ENCODE results near the gene PYGM.

- TF ChIP-seq, protein P1, sequence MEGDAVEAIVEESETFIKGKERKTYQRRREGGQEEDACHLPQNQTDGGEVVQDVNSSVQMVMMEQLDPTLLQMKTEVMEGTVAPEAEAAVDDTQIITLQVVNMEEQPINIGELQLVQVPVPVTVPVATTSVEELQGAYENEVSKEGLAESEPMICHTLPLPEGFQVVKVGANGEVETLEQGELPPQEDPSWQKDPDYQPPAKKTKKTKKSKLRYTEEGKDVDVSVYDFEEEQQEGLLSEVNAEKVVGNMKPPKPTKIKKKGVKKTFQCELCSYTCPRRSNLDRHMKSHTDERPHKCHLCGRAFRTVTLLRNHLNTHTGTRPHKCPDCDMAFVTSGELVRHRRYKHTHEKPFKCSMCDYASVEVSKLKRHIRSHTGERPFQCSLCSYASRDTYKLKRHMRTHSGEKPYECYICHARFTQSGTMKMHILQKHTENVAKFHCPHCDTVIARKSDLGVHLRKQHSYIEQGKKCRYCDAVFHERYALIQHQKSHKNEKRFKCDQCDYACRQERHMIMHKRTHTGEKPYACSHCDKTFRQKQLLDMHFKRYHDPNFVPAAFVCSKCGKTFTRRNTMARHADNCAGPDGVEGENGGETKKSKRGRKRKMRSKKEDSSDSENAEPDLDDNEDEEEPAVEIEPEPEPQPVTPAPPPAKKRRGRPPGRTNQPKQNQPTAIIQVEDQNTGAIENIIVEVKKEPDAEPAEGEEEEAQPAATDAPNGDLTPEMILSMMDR (conservative IDR thresholded peaks at IDR 0.05 in 1 of 2, IDR thresholded peaks at IDR 0.05 in 1 of 2; ENCODE audit: low read depth in 1 of 2, low read length in 2 of 2) = no peak
- no peak for TF ChIP-seq EZH2 (IDR thresholded peaks at IDR 0.05; ENCODE audit: low read length, missing control alignments)
Observed at GRCh38 chr11:64766881-64767280, 7.1 kb upstream of the PYGM start.

Data from fibroblast of lung (primary cell).